ENCODE data around the gene LCN12.

LCN12 gene

DNA sequence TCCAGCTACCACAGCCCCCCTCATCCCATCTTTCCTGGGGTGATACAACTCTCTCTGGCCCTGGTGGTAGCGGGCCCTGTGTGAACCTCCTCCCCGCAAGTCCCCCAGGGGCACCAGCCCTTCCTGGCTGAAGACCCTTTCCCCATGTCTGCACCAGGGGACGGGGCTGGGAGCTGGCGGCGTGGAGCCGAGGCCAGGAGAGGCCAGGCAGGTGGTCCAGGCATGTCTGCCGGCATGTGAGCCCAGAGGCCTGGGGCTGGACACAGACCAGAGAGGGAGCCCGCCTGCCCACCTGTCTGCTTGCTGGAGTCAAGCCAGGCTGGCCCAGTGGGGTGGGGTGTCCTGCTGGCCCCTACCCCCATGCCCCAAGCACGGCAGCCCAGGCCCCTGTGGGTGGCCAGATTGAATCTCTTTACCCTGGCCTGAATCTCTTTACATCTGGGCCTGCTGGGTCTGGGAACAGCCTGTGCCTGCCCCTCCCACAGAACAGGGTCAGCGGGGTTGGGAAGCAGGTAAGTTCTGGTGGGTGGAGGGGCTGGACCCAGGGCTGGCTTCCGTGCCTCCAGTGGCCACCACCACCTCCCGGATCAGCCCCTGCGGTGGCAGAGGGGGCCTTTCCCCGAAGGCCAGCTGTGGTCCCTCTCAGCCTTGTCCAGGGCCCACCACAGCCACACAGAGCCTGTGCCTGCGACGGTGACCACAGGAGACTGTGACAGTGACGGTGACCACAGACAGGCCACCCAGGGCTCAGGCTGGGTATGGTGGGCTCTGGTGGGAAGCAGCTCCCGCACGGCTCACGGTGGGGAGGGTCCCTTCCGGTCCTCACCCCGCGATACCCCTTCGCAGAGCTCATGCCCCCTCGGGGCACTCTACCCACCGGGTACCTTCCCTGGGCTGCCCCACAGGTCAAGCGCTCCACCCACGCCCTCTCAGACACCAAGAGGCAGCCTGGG, 7.1 kb downstream of the LCN12 start:
- H3K36me3 ChIP-seq (ENCODE audit: control insufficient read depth, insufficient read depth, low read length), result no peaks in the 10 kb centered on the region
- WGBS, 2 experiments, result 88 to 90% methylated on average over 28 of the region's 28 CpGs

DNA sequence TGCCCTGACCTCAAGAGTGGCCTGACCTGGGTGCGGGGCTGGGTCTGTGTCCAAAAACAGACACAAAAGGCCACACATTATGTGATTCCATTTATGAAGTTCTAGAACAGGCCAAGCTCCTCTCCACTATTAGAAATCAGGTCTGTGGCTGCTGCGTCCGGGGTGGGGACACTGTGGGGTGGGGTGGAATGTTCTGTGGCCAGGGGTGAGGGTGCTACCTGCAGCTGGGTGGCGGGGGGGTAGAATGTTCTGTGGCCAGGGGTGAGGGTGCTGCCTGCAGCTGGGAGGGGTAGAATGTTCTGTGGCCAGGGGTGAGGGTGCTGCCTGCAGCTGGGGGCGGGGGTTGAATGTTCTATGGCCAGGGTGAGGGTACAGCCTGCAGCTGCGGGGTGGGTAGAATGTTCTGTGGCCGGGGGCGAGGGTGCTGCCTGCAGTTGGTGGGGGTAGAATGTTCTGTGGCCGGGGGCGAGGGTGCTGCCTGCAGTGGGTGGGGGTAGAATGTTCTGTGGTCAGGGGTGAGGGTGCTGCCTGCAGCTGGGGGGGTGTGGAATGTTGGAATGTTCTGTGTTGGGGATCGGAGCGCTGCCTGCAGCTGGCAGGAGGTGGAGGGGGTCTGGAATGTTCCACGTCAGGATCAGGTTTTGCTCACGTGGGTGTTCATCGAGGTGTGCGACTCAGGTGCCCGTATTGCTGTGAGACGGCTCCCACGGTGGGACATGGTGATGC, 8.3 kb downstream of the LCN12 start:
- Histone ChIP-seq H3K27ac (ENCODE audit: insufficient read depth, low read depth, low read length, poor library complexity, severe bottlenecking) (no peak overlapping the region), H3K36me3 (ENCODE audit: control insufficient read depth, insufficient read depth, low read length) (no peaks in the 10 kb centered on the region), H3K4me3 (ENCODE audit: insufficient read depth, low read depth, low read length) (no peak overlapping the region), H3K4me1 (ENCODE audit: control insufficient read depth, insufficient read depth, low read length) (peaks cover 10% of the 10 kb centered on the region), H3K9me3 (ENCODE audit: control insufficient read depth, low read length) (no peaks in the 10 kb centered on the region), H3K27me3 (ENCODE audit: control insufficient read depth, insufficient read depth, low read length, poor library complexity, severe bottlenecking) (no peaks in the 10 kb centered on the region)
- 93 to 95% methylated on average over 18 to 19 of the region's 19 CpGs for whole genome bisulfite sequencing, 2 experiments

More for the DNA sequence above, 7.1 kb downstream of the LCN12 start:
- H3K27me3 ChIP-seq (ENCODE audit: control insufficient read depth, insufficient read depth, low read length, poor library complexity, severe bottlenecking), result no peaks in the 10 kb centered on the region
- H3K4me3 ChIP-seq (ENCODE audit: insufficient read depth, low read depth, low read length), result no peak overlapping the region
- no peaks in the 10 kb centered on the region for H3K9me3 ChIP-seq (ENCODE audit: control insufficient read depth, low read length)
- no peak overlapping the region for H3K27ac ChIP-seq (ENCODE audit: insufficient read depth, low read depth, low read length, poor library complexity, severe bottlenecking)
- peaks cover 5% of the 10 kb centered on the region for H3K4me1 ChIP-seq (ENCODE audit: control insufficient read depth, insufficient read depth, low read length)

DNA sequence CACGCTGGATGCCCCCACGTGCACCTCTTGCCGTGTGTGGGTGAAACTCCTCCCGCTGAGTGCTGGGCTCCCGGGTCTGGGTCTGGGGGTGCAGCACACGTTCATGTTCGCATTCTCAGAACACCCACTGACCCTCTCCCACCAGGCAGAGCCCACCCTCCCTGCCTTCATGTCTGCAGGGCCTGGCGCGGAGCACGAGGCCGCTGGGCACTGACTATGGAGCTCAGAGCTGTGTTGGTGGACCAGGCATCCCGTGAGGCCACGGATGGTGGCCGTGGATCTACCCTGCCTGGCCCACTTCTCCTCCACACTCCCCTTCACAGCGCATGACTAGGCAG, 8.8 kb downstream of the LCN12 start:
- peaks cover 12% of the 10 kb centered on the region for H3K4me1 ChIP-seq (ENCODE audit: control insufficient read depth, insufficient read depth, low read length)
- H3K4me3 ChIP-seq (ENCODE audit: insufficient read depth, low read depth, low read length), result no peak overlapping the region
- 94 to 97% methylated on average over 15 of the region's 15 CpGs for WGBS, 2 experiments
- no peaks in the 10 kb centered on the region for H3K27me3 ChIP-seq (ENCODE audit: control insufficient read depth, insufficient read depth, low read length, poor library complexity, severe bottlenecking)
- H3K9me3 ChIP-seq (ENCODE audit: control insufficient read depth, low read length), result no peaks in the 10 kb centered on the region
- H3K27ac ChIP-seq (ENCODE audit: insufficient read depth, low read depth, low read length, poor library complexity, severe bottlenecking), result no peak overlapping the region
- no peaks in the 10 kb centered on the region for H3K36me3 ChIP-seq (ENCODE audit: control insufficient read depth, insufficient read depth, low read length)

DNA sequence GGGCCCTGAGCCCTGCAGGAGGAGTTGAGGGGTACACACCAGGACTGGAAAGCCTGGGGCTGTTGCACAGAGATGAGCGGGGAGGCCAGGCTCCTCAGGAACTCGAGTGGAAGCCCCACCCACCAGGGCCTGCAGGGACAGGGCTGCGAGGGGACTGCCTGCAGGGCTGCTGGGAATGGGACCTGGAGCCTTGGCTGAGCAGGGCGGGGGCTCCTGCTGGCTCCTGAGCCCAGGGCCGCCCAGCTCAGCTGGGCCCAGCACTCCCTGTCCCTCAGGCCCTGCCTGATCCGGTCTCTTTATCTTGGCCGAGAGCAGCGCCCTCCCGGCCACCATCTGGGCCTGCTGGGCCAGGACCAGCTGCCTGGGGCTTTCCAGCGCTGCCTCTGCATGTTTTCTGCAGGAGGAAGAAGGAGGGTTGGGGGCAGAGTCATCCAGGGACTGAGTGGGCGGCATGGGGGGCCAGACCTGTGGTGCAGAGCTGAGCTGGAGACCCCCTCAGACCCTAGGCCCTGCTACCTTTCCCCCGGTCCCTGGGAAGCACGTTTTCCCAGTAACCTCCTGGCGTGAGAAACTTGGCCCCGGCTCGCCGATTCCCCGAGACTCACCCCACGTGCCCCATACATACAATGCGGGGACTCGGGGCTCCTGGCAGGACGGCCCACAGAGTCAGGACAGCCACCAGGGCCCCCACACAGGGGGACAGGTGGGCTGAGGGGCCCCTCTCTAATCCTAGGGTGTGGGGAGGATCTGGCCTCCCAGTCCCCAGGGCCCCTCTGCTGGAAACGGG, 9.4 kb downstream of the LCN12 start:
- Histone ChIP-seq H3K4me1 (ENCODE audit: control insufficient read depth, insufficient read depth, low read length) (peaks cover 16% of the 10 kb centered on the region), H3K36me3 (ENCODE audit: control insufficient read depth, insufficient read depth, low read length) (no peaks in the 10 kb centered on the region), H3K27ac (ENCODE audit: insufficient read depth, low read depth, low read length, poor library complexity, severe bottlenecking) (no peak overlapping the region)

DNA sequence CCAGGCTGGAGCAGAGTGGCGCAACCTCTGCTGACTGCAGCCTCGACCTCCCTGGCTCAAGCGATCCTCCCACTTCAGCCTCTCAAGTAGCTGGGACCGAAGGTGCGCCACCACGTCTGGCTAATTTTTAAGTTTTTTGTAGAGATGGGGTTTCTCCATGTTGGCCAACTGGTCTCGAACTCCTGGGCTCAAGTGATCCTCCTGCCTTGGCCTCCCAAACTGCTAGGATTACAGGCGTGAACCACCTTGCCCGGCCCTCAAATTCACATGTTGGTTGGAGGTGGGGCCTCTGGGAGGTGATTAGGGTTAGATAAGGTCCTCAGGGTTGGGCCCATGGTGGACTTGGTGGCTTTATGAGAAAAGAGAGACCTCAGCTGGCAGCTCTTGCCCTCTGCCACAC, 10.1 kb downstream of the LCN12 start:
- H3K9me3 ChIP-seq (ENCODE audit: control insufficient read depth, low read length), result no peaks in the 10 kb centered on the region
- no peak overlapping the region for H3K27ac ChIP-seq (ENCODE audit: insufficient read depth, low read depth, low read length, poor library complexity, severe bottlenecking)
- H3K4me1 ChIP-seq (ENCODE audit: control insufficient read depth, insufficient read depth, low read length), result peaks cover 16% of the 10 kb centered on the region
- 95% methylated on average over 9 of the region's 9 CpGs for WGBS, 2 experiments
- H3K4me3 ChIP-seq (ENCODE audit: insufficient read depth, low read depth, low read length), result no peak overlapping the region
- H3K27me3 ChIP-seq (ENCODE audit: control insufficient read depth, insufficient read depth, low read length, poor library complexity, severe bottlenecking), result no peaks in the 10 kb centered on the region
- no peaks in the 10 kb centered on the region for H3K36me3 ChIP-seq (ENCODE audit: control insufficient read depth, insufficient read depth, low read length)

More for the DNA sequence above, 9.4 kb downstream of the LCN12 start:
- Histone ChIP-seq H3K4me3 (ENCODE audit: insufficient read depth, low read depth, low read length) (no peak overlapping the region), H3K27me3 (ENCODE audit: control insufficient read depth, insufficient read depth, low read length, poor library complexity, severe bottlenecking) (no peaks in the 10 kb centered on the region), H3K9me3 (ENCODE audit: control insufficient read depth, low read length) (no peaks in the 10 kb centered on the region)
- WGBS, 2 experiments, result 81% methylated on average over 23 of the region's 23 CpGs

DNA sequence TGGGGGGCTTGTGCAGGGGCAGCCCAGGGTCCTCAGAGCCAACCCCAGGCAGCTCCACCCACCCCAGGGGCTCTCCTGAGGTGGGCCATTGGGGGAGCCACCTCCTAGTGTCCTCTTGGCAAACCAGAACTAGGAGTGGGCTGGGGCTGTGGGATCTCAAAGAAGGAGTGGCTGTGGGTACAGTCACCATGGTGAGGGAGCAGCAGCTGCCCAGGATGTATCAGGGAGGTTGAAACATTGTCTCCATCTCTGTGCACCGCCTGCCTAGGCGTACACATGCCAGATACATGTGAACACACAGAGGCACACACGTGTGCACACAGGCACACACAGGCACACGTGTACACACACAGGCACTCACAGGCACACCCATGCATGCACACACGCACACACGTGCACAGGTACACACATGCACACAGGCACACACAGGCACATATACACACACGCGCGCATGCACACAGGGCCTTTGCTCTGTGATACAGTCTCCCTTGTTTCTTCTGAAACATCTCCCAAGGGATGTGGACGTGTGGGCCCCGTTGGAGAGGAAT, 10.7 kb downstream of the LCN12 start:
- H3K9me3 ChIP-seq (ENCODE audit: control insufficient read depth, low read length), result no peaks in the 10 kb centered on the region
- H3K4me3 ChIP-seq (ENCODE audit: insufficient read depth, low read depth, low read length), result no peak overlapping the region
- H3K36me3 ChIP-seq (ENCODE audit: control insufficient read depth, insufficient read depth, low read length), result no peaks in the 10 kb centered on the region
- H3K4me1 ChIP-seq (ENCODE audit: control insufficient read depth, insufficient read depth, low read length), result peaks cover 16% of the 10 kb centered on the region
- WGBS, 2 experiments, result 92% methylated on average over 11 of the region's 11 CpGs
- no peaks in the 10 kb centered on the region for H3K27me3 ChIP-seq (ENCODE audit: control insufficient read depth, insufficient read depth, low read length, poor library complexity, severe bottlenecking)
- H3K27ac ChIP-seq (ENCODE audit: insufficient read depth, low read depth, low read length, poor library complexity, severe bottlenecking), result no peak overlapping the region

DNA sequence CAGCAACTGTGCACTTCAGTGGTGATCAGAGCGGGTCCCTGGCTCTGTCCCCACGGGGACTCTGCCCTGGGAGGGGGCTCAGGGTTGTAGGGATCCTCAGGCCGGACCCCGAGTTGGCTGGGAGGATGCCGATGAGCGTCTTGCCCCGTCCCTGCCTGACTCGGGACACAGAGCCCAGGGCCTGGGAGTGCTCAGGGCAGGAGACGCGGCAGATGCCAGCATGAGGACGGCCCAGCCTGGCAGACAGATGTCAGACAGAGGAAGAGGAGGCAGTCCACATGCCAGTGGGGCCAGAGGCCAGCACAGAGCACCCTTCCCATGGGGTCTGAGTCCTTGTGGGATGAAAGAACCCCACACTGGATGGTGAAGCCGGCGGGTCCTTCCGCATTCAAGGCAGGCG, 11.3 kb downstream of the LCN12 start:
- WGBS, 2 experiments, result 94% methylated on average over 15 of the region's 15 CpGs
- Histone ChIP-seq H3K27me3 (ENCODE audit: control insufficient read depth, insufficient read depth, low read length, poor library complexity, severe bottlenecking) (no peaks in the 10 kb centered on the region), H3K9me3 (ENCODE audit: control insufficient read depth, low read length) (no peaks in the 10 kb centered on the region)

DNA sequence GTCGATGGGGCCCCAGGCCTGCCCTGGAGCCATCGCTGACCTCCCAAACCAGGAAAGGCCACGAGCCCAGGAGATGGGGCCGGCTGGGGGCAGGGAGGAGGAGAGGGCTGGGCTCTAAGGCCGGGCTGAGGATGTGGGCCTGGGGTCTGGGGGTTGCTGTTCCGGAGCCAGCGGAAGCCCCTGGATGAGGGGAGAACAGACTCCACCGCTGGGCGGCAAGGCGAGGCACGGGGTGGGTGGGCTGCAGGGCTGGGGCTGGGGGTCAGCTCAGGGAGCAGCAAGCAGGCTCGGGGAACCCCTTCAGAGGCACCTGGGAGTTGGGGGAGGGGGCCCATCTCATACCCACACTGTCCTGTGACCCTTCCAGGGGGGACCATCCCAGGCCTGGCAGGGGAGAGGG, 11.7 kb downstream of the LCN12 start:
- Histone ChIP-seq H3K27me3 (ENCODE audit: control insufficient read depth, insufficient read depth, low read length, poor library complexity, severe bottlenecking) (no peaks in the 10 kb centered on the region), H3K9me3 (ENCODE audit: control insufficient read depth, low read length) (no peaks in the 10 kb centered on the region), H3K27ac (ENCODE audit: insufficient read depth, low read depth, low read length, poor library complexity, severe bottlenecking) (no peak overlapping the region), H3K36me3 (ENCODE audit: control insufficient read depth, insufficient read depth, low read length) (no peaks in the 10 kb centered on the region), H3K4me1 (ENCODE audit: control insufficient read depth, insufficient read depth, low read length) (peaks cover 16% of the 10 kb centered on the region), H3K4me3 (ENCODE audit: insufficient read depth, low read depth, low read length) (no peak overlapping the region)
- WGBS, 2 experiments, result 86 to 87% methylated on average over 12 of the region's 12 CpGs

More for the DNA sequence above, 11.3 kb downstream of the LCN12 start:
- H3K4me3 ChIP-seq (ENCODE audit: insufficient read depth, low read depth, low read length), result no peak overlapping the region
- H3K27ac ChIP-seq (ENCODE audit: insufficient read depth, low read depth, low read length, poor library complexity, severe bottlenecking), result no peak overlapping the region
- no peaks in the 10 kb centered on the region for H3K36me3 ChIP-seq (ENCODE audit: control insufficient read depth, insufficient read depth, low read length)
- H3K4me1 ChIP-seq (ENCODE audit: control insufficient read depth, insufficient read depth, low read length), result peaks cover 16% of the 10 kb centered on the region

DNA sequence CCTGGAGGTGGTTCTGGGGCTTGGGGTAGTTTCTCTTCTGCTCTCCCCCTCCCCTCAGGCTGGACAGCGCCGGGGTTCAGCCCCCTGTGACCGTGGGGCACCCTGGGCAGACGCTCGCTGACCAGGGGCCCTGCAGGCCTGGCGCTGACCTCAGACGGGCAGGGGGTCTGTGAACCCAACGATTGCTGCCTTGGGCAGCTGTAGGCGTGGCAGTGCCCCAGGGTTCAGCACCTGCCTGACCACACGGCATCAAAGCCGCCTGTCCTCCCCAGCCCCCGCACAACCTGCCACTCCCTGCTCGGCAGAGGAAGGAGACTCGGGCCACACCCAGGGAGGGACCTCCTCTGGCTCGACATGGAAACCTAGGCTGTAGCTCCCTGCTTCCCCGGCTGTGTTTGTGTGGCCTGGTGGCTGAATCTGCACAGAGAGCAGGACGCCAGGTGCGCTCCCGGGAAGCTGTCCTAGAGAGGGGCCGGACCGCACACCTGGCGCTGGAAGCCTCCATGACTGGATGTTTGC, 12.2 kb downstream of the LCN12 start:
- peaks cover 16% of the 10 kb centered on the region for H3K4me1 ChIP-seq (ENCODE audit: control insufficient read depth, insufficient read depth, low read length)

More for the DNA sequence above, 12.2 kb downstream of the LCN12 start:
- 86 to 87% methylated on average over 22 of the region's 22 CpGs for WGBS, 2 experiments
- H3K36me3 ChIP-seq (ENCODE audit: control insufficient read depth, insufficient read depth, low read length), result no peaks in the 10 kb centered on the region
- H3K27me3 ChIP-seq (ENCODE audit: control insufficient read depth, insufficient read depth, low read length, poor library complexity, severe bottlenecking), result no peaks in the 10 kb centered on the region
- H3K9me3 ChIP-seq (ENCODE audit: control insufficient read depth, low read length), result no peaks in the 10 kb centered on the region
- H3K4me3 ChIP-seq (ENCODE audit: insufficient read depth, low read depth, low read length), result no peak overlapping the region
- H3K27ac ChIP-seq (ENCODE audit: insufficient read depth, low read depth, low read length, poor library complexity, severe bottlenecking), result no peak overlapping the region
